GM18951 (cell line): ENCODE results near the gene ORAI1.
"Not testable (repeated sequence)": the region's sequence is repeated elsewhere in the genome, so short reads cannot be mapped to it uniquely, and the experiment has no call there.

Experiments used
- POLR2A ChIP-seq: IDR thresholded peaks from 4 replicates; pipeline ENCODE4 v1.6.1; 2011; ENCODE audit warnings: mild to moderate bottlenecking; ENCODE audit not compliant: insufficient read length, insufficient read depth; ENCODE audit errors: extremely low read depth
- in situ Hi-C: fragments of 300-500 bp; cut with MboI; formaldehyde crosslinking; loops from one replicate; pipeline ENCODE4 v1.12.0; 2022; ENCODE audit warnings: low sequenced_read_pairs, mixed read lengths, inconsistent platforms; ENCODE audit not compliant: unreplicated experiment

Gene ORAI1

DNA sequence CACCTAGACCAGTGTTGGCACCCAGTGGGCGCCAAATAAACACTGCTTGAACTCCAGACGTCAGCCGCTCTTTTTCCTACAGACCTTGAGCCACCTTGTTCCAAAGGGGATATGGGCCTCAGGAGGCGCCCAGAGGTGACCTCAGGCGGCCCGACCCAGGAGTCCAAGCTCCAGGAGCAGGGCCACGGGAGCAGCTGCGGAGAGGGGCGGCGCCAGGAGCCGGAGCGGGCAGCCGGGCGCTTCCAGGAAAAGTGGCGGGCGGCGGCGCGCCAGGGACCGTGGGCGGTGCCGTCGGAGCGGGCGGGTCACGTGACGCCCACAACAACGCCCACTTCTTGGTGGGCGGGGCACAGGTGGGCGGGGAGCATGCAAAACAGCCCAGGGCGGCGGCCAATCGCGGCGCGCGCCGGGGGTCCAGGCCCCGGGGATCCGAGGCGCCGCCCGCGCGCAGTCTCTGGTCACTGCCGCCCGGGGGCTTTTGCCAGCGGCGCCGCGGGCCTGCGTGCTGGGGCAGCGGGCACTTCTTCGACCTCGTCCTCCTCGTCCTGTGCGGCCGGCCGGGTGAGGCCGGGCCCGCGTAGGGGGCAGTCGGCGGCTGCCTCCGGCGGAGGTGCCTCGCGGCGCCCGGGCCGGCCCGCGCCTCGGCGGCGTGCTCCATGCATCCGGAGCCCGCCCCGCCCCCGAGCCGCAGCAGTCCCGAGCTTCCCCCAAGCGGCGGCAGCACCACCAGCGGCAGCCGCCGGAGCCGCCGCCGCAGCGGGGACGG, at the start of gene ORAI1:
TSS of gene ORAI1 (plus strand) at position 444 of the 766 bp plus-strand sequence.
- peak; percentile 99 for TF ChIP-seq POLR2A
- in situ Hi-C loops = no loop called here

DNA sequence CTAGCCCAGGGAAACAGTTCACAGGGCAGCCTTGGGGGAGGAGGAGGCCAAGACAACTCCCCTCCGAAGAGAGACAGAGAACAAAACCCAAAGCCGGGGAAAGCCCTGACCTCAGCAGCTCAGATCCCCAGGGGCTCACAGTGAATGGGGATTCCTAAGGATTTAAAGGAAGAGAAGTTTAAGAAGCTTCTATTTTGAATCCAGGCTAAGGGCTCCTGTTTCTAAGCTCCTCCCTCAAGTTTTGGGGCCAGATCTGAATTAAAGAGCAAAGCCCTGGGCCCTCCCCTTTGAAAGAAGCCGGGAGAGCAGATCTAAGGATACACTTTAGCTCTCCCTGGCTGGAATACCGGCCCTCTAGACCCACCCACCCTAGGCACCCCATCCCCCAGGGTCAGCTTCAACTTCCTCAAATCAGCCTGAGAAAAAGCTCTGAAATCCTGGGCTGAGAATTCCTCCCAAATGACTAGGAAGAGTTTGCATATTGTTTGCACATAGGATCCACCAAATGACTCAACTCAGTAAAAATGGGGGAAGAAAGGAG, 49.4 kb upstream of the ORAI1 start:
- no peak for TF ChIP-seq POLR2A
- in situ Hi-C loops = no loop called here

DNA sequence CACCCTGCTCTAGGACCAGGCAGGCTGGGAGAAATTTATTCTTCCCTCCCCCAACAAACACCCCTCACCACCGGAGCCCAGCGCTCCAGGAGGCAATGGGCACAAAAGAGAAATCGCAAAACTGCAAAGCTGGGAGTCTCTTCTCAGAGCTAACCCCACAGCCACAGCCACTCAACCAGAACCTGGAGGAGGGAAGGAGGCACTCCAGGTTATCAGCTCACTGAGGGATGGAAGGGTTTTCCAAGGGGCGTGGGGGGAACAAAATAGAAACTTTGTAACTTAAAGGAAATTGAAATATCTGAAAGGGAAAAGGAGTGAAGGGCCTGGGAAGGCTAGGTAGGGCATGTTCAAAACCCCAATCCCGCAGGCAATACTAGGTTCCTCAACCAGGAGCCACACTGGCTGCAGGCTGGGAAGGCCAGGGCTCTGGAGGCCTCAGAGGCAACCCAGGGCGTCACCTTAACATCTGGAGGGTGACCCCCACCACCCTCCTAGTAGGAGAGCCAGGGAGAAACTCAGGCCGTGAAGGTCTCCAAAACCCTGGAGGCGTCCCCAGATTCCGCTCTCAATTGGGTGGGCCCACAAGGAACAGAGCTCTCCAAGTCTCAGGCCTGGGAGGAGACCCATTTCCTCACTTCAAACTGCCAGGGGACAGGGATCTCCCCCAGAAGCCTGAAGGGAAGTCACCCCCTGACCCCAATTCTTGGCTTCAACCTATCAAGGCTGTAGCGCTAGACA, 48.7 kb upstream of the ORAI1 start:
- no peak for TF ChIP-seq POLR2A
- in situ Hi-C loops = no loop called here

DNA sequence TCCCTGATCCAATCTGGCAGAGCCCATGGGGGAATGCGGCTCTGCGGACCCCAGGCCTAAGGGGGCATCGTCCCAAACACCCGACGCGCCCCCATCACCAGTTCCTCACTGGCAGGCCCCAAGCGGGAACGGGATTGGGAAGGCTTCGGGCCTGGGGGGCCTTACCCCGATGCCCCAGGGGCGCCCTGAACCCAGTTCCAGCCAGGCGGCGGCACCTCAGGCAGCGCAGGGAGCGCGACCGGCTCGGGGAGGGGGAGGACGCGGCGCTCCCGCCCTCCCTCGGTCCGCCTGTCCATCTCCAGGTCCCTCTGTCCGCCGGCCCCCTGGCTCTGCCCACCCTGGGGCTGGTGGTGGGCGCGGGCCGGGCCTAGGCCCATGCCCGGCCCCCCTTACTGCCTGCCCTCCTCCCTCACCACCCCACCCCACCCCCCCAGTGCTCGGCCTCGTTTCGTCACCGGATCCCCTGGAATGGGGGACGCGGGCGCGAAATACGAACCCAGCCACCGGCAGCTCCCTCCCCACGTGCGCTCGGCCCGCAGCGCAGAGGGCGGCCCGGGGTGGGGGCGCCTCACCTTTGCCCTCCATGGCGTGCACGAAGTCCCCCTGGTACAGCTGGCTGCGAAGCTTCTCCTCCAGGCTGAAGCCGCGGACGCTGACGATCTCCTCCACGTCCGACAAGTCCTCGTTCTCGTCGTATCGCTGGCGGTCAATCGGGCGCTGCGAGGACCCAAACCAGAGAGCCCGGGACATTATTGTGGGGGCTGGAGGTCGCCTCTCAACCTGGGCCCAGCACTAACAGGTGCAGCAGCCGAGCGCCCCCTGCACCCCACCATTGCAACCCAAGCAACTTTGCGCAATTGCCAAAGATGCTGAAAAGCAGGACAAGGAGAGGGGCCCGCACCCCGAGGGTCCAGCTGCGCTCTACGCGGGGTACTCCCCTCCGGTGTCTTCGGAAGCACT, 47.8 kb upstream of the ORAI1 start:
- TF ChIP-seq POLR2A = no peak
- in situ Hi-C loops = no loop called here

DNA sequence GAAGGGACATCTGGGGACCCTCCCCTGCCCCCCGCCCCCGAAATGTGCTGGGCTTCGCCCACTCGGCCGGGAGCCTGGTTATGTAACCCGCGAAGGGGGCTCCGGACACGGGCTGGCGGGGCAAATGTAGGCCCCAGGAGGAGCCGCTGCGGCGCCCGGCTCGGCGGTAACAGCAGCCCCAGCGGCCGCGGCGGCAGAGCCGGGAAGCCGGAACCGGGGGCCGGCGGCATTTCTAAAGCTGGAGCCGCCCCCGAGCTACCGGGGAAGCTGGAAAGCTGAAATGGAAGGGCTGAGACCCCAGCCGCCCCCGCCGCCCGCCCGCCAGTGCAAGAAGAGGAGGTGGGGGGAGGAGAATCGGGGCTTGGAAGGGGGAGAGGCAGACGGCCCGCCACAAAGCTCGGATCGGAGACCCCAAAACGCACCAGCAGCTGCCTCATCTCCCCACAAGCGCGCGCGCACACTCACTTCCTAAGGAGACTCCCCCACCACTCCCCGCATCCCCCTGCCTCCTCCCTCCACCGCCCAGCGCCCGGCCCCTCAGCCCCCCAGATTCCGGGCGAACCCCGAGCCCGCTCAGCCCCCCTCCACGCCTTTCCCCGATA, 47.0 kb upstream of the ORAI1 start:
- TF ChIP-seq POLR2A = no peak
- in situ Hi-C loops = no loop called here

DNA sequence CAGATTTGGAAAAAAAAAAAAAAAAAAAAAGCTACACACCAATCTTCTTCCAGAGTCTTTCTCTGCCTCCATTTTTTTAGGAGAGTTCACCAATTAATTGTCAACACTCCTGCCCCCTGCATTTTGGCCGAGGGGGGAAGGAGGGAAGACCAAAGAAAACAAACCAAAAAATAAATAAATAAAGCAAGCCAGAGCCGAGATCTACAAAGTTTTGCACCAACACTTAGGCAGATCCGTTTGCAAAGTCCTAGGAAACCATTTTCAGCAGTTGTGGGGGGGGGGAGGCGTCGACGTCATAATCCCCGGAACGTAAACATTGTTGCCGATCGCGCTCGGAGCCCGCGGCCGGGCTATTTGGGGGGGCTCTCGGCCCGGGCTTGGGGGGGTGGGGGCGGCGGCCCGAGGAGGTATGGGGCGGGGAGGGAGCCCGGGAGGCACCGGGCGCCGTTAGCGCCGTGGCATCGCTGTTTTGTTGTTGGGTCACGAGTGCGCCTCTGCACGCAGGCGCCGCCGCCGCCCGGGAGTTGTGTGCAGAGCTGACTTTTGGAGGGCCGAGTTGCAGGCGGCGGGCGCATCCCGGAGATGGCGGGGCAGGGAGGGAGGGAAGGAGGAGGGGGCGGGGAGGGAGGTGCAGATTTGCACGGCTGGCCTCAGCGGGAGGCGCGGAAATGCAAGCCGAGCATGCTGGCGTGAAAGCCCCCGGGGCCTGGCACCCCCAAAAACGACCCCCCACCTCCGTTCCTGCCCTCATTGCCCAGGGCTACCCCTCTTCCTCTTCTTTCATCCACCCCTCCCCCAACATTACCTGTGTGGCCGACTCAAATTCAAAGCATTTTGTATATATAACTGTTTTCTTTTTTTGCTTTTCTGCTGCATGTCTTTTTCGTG, 46.1 kb upstream of the ORAI1 start:
- peak; percentile 53 for TF ChIP-seq POLR2A
- in situ Hi-C loops = no loop called here

DNA sequence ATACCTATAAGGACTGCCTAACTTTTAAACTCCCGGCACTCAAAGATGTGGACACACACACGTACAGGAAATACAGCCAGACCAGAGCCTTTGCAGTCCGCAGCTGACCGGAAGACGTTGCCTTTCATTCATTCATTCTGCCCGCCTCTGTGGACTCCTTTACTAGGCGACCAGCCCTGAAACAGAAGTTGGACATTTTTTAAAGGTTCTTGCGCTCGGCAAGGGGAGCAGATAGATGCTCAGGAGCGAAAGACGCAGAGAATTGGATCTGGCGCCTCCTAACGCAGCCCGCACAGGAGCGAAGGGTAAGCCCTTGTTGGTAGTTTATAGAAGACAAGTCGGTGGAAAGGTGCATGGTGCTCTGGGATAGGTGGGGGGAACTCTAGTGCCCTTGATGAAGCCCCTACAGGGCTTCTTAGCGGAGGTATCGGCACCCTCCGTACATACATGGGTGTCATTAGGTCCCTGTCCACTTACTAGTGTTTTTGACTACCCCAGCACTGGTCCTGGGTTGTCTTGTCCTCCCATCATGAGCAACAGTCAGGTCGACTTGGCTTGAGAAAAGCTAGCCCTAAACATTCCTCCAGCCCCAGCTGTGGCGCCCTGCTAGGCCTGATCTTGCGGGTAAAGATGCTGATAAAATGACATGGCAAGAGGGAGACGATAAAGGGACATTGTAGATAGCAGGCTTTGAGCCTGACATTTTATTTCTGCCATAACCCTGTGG, 45.2 kb upstream of the ORAI1 start, which contains the start of gene KDM2B:
TSS of gene KDM2B (minus strand) at position 65 of the 727 bp plus-strand sequence. CDS start 112 bp downstream, outside the sequence.
- in situ Hi-C loops = no loop called here
- TF ChIP-seq POLR2A = no peak

DNA sequence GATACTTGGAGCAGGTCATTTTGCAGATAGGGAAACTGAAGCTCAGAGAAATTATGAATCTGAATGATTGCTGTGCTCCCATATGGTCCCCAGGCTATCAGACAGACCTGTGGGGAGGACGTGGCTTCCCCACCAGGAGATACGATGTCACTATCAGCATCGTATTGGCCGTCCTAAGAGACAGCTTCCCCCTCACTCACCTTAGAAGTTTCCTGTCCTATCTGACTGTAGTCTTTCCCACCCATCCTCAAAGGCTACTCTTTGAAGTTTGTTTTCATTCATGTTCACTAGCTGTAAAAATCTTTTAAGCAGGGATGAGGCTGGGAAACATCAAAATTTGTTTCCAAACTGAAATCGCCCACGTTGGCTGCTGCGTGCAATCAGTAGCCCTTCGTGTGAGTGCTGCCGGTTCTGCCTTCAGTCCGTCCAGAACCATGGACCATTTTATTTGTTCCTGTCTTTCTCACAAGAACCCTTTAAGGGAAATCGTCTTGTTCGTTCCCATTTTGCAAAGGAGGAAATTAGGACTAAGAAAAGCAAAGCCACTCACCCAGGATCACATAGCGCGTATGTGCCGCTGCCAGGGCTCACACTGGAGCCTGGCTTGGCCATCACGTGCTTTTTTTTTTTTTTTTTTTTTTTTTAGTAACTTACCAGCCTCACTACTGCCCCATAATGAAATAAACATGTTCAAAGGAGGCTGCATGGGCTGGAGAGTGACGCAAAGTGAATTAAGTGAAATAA, 44.5 kb upstream of the ORAI1 start:
- TF ChIP-seq POLR2A = no peak
- in situ Hi-C loops = no loop called here

DNA sequence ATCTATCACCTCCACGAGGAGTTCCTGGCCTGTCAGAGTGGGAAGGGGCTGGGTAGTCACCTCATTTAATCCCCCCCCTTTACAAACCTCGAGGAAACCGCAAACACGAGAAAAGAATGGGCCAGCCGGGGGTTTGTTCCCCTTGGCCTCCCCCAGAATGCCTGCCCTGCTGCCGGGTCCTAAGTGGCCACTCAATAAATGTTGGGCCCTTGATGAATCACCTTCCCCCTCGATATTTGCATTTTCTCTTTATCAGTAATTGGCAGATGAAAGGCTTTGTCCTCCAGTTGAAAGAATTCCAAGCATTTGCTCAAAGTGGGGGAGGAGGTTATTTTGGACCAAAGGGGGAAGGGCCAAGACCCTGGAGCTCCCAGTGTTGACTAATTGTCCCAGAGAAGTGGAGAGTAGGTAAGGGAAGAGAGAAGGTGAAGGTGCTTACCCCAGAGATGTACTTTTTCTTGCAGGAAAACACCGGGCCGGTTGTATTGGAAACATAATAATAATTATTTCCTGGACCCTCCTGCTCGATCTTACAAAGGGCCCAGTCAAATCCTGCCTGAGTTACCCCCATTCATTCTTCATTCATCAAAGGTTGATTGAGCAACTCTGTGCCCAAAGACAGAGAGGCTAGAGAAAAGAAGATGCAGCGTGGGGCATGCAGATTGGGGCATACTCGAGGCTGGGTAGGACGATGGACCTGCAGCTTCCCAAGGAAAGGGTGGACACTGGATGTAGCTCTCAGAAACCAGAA, 43.6 kb upstream of the ORAI1 start:
- in situ Hi-C loops = no loop called here
- TF ChIP-seq POLR2A = no peak

DNA sequence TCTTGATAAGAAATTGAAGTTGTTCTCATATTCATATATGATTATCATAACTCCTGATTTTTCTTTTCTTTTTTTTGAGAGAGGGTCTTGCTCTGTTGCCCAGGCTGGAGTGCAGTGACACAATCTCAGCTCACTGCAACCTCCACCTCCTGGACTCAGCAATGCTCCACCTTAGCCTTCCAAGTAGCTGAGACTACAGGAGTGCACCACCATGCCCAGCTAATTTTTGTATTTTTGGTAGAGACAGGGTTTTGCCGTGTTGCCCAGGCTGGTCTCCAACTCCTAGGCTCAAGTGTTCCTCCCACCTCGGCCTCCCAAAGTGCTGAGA, 43.0 kb upstream of the ORAI1 start:
- in situ Hi-C loops = not testable (repeated sequence)

DNA sequence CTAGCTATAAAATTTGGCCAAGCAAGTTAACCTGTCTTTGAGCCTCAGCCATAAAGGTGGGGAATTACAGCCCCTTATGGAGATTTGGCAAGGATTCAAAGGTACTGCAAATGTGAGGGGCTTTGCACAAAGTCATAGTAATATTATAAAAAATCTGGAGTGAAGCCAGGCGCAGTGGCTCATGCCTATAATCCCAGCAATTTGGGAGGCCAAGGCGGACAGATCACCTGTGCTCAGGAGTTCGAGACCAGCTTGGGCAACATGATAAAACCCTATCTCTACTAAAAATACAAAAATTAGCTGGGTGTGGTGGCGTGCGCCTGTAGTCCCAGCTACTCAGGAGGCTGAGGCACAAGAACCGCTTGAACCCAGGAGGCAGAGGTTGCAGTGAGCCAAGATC, 41.4 kb upstream of the ORAI1 start:
- in situ Hi-C loops = not testable (repeated sequence)
